GM19463 (cell line): ENCODE results near the gene FAM110A.
"Not testable (repeated sequence)": the region's sequence is repeated elsewhere in the genome, so short reads cannot be mapped to it uniquely, and the experiment has no call there.

Experiments
- ATAC-seq: cut with Tn5 transposase; IDR thresholded peaks from one replicate; pipeline ENCODE4 v1.9.1; 2021; ENCODE audit warnings: mild to moderate bottlenecking, moderate library complexity; ENCODE audit not compliant: unreplicated experiment

Gene FAM110A

DNA sequence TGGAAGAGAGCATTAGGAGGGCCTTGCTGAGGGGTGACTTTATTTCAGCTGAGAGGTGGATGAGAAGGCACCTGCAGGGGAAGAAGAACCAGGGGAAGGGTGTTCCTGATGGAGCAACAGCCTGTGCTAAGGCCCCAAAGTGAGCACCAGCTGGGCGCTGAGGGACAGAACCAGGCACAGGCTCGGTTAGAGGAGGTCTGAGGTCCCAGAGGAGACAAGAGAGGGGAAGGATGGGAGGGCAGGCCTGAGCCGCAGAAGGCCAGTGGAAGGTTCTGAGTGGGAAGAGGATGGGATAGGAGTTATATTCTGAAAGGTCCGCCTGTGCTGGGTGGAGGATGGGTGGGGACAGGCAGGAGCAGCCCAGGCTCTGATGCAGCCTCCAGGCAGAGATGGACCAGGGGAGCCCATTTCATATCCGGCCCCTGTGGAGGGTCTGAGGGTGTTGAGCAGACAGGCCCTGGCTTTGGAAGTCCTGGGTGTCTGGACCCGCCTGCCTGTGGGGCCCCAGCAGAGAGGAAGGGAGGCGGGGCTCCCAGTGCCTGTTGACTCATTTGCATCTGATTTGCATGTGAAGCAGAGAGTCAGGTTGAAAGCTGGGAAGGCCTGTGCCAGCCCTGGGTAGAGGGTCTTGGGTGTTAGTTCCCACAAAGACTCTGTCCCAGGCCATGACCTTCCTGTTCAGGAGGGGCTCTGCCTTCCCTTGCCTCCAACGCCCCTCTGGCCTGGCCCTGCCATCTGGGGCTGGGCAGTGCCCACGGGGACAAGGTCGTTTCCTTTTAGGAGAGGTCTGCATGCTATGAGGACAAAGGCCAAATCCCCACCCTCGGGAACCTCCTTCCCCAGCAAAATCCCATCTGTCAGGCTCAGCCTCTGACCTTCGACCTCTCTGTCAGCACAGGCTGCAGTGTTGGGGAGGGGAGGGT is 10.6 kb upstream of the FAM110A start:
- ATAC-seq = no peak

DNA sequence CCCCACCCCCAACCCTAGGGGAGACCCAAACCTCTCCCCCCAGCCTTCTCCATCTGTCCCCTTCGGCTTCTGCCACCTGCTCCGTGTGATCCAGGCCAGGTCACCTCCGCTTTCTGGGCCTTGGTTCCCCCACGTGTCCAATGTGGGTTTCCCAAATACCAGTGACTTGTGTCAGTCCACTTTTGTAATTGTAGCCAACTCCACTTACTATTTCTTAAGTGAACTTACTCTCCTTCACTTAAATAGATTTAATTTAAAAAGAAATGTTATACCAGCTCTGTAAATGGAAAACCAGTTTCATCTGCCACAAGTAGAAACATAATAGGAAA is 10.0 kb upstream of the FAM110A start:
- no peak for ATAC-seq

DNA sequence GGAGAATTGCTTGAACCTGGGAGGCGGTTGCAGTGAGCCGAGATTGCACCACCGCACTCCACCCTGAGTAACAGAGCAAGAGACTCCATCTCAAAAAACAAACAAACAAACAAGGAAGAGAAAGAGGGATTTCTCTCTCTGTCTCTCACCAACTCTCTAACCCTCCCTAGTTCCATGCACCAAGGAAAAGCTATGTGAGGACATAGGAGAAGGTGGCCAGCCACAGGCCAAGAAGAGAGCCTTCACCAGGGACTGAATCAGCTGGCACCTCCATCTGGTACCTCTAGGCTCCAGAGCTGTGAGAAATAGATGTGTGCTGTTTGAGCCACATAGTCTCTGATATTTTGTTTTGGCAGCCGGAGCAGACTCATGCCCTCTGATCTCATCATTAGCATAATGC is 9.0 kb upstream of the FAM110A start:
- ATAC-seq = no peak

DNA sequence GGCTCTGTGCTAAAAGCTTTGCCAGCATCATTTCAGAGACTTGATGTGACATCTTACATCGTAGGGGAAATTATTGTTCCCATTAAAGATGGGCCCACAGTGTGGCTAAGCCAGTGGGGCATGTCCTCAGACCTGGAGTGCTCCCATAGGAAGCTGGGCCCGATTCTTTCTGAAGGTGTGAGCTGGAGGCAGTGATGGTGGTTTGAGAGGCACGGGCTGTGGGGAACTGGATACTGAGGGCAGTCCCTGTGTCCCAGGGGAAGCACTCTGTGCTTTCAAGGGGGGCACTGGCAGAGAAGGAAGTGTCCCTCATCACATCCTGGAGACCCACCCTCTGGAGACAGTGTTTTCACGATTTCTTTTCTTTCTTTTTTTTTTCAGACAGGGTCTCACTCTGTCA is 8.6 kb upstream of the FAM110A start:
- ATAC-seq = no peak

DNA sequence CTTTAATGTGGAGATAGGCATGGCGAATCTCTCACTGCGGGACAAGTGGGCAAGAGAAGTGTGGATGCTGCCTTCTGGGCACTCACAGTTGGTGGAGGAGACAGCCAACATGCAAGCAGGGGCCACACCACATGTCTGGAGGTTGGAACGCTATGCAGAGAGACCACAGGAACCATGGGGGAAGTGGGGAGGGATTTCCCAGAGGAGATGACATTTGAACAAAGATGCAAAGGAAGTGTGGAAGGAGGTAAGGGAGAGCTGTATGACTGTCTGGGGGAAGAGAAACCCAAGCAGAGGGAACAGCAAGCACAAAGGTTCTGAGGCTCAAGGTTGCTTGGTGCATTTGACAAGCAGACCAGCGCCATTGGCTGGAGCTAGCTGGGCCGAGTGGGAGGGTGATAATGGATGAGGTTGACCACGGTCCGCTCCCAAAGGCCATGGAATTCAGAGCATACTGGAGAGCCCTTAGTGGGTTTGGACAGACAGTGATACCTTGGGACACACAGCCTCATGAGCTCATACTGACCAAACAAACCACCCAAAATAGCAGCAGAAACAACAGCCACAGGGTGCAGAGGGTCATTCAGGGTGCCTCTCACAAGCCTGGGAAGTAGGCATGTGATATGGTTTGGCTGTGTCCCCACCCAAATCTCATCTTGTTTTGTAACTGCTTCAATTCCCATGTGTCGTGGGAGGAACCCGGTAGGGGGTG is 7.6 kb upstream of the FAM110A start:
- ATAC-seq = no peak

DNA sequence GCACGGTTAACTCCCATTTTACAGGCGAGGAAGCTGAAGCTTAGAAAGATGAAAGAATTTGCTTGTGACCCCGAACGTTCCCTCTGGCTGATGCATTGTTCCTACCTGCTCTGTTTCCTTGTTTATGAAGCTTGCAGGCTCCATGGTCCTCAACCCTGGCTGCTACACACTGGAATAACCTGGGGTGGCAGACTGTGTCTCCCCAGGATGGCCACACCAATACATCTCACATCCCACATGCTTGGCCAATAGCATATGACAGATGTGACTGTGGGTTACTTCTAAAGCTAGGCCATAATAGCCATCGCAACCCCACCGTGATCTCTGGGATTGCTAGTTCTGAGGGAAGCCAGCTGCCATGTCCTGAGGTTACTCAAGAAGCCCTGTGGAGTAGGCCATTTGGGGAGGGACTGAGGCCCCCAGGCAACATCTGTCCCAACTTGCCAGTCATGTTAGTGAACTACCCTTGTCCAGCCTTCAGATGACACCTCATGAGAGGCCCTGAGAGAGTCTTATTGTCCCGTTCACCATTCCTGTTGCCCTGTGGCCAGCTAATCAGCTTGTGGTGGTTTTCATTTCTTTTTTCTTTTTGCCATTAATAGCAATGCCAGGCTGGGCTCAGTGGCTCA is 6.7 kb upstream of the FAM110A start:
- no peak for ATAC-seq

DNA sequence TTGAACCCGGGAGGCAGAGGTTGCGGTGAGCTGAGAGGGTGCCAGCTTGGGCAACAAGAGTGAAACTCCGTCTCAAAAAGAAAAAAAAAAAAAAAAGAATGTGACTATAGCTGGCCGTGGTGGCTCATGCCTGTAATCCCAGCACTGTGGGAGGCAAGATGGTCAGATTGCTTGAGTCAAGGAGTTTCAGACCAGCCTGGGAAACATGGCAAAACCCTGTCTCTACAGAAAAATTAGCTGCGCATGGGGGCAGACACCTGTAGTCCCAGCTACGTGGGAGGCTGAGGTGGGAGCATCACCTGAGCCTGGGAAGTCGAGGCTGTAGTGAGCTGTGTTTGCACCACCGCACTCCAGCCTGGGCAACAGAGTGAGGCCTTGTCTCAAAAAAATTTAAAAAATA is 5.5 kb upstream of the FAM110A start:
- ATAC-seq = not testable (repeated sequence)

DNA sequence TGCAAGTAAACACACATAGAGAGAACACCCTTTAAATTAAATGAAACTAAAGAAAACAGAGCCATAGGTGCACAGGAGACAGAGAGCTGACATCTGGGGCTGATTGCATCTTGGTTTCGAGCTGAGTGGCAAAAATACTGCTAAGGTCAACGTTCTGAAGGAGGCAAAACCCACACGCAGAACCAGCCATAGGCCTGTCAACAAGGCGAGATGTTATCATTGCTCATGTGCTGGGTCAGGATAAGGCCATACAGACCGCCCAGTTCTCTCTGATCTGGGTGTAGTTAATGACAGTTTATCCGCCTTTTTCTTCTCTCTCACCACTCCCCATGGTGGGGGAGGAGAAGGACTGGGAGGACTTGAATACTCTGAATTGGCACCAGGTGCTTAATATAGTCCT is 4.5 kb upstream of the FAM110A start:
- ATAC-seq = no peak

- no peak for ATAC-seq
Measured at GRCh38 chr20:829551-829950, 4.0 kb upstream of the FAM110A start.

GRCh38 chr20:830011-830521 is 3.4 kb upstream of the FAM110A start:
- no peak for ATAC-seq

GRCh38 chr20:831251-831650 is 2.3 kb upstream of the FAM110A start:
- no peak for ATAC-seq

- ATAC-seq = no peak
Measured at GRCh38 chr20:831956-832355, 1.6 kb upstream of the FAM110A start.

DNA sequence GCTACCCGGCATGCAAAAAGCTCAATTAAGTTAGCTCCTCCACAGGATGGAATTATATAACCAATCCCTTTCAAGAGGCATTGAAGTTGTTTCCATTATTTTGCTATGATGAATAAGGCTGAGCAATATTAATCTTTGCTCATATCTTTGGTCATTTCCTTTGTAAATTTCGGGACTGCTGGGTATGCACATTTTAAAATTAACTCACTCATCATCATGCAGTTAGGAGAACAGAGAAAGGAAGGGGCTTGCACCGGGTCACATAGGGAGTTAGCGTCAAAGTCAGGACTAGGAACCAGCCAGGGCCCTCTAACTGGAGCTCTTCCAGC is 430 bp upstream of the FAM110A start:
- ATAC-seq = no peak

- no peak for ATAC-seq
Measured at GRCh38 chr20:834151-834746, 734 bp downstream of the FAM110A start.

DNA sequence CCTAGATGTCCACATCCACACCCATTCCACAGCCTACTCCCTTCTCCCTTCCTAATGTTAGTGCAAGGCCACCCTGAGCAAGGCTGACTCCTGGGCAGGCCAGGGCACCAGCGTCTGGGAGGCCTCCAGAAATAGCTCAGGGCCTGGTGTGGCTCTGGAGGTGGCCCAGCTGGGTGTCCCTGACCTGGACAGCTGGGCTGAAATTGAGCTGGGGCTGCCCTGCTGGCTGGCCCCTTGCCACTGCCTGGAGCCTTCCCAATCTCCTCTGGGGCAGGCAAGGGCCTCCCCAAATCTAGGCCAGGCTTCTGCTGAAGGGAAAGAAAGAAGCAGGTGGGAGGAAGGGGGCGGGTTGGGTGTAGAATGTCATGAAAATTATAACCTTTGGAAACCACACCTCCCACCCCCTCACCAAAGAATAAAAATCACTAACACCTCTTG is 2.1 kb downstream of the FAM110A start:
- ATAC-seq = no peak

DNA sequence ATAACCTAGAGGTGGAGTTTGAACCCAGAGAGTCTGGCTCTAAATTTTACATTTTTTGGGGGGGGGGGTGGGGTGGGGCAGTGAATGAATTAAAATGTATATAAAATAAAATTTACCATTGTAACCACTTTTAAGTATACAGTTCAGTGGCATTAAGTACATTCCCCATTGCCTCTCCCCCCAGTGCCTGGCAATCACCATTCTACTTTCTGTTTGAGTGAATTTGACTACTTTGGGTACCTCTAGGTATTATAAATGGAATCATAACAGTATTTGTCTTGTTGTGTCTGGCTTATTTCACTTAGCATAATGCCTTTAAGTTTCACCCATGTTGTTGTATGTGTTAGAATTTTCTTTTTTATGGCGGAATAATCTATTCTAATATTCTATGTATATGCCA is 2.7 kb downstream of the FAM110A start:
- no peak for ATAC-seq

DNA sequence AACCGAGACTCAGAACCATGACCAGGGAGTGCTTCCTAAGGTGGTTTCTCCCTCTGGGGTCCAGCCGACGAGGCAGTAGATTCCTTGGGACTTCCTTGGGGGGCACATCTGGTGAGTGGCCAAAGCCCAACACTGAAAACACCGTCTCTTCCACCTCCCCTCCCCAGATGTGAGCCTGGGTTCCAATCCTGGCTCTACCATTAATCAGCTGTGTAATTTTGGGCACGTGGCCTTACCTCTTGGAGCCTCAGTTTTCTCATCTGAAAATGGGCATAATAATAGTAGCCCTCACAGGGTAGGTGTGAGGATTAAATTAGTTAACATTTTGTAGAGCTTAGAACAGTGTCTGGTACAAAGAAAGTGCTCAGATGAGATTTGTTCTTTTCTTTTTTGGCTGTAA is 5.5 kb downstream of the FAM110A start:
- no peak for ATAC-seq

DNA sequence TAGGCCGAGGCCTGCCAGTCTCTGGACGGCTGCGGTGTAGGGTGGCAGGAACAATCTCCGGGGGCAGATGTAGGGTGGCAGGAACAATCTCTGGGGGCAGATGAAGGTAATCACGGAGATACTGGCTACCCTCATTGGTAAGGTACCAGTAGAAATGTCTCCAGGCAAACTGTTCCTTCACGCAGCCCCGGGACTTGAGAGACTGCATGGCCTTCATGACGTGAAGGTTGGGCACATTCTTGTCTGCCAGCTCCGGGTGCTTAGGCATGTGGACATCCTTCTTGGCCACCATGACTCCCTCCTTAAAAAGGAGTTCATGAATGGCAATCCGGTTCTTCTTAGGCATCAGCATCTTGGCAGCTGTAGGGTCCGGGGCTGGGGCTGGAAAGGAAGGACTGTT is 6.1 kb downstream of the FAM110A start:
- no peak for ATAC-seq

- no peak for ATAC-seq
Measured at GRCh38 chr20:840503-840857, 7.0 kb downstream of the FAM110A start.

DNA sequence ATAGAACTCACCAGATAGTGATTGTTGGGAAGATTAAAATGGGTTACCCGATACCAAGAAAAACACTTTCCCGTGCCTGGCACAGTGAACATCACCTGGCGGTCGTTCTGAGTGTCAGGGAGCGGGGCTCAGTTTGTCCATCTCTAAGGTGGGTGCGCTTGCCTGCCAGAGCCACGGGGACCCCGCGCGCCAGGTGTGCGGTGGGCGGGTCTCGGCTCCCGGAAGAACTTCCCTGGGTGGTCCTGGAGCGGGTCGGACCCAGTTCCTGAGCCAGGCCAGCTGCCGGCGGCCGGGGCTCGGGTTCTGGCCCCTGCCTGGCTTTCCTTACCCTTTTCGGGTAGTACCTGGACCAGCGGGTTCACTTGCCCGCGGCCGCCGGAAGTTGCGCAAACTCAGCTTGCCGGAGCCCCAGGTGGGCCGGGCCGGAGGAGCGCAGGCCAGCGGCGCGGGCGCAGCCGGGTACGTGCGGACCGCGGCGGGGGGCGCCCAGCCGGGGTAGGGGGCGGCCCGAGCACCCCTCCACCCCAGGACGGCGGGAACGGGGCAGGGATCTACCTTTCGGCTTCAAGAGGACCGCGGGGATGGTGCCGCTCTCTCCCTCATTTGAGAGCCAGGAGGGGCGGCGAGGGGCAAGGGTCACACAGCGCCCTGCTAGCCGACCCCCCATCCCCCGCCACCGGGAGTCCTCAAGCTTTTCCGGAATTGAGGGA is 7.5 kb downstream of the FAM110A start:
- no peak for ATAC-seq
